ENCODE results near the gene CD28.

CD28 gene

DNA sequence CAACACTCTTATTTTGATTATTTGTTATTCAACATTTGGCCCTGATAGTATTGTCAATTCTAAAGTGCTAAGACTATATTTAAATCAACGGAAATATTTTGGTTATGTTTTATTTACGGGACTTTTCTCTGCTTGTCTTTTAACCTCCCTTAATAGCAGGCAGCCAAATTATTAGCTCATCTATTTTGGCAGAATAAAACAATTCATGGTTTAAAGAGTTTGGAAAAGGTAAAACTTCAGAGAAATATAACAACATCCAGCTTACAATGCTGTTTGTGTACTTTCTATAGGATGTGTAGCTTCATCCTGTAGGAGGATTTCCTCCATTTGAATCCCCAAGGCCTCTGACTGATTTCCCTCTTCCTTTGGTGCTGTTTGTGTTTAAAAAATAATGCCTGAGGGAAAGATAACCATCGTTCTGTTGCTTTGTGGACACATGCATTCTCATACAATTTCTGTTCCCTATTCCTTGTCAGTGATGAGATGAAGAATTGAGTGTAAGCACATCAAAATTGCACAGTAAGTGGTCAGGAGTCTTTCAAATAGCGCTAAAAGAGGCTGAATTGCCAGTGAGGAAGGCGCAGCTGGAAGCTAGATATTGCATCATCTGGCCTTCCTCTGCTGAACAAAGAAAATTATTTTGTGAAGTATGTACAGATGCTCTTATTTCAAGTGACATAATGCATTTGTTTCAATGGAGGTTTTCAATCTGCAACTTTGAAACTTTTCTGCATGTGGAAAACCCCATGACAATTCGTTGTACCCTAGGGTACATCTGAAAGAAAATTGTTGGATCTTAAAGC lies 80.3 kb downstream of the CD28 start:
- DNase-seq, result no peak

DNA sequence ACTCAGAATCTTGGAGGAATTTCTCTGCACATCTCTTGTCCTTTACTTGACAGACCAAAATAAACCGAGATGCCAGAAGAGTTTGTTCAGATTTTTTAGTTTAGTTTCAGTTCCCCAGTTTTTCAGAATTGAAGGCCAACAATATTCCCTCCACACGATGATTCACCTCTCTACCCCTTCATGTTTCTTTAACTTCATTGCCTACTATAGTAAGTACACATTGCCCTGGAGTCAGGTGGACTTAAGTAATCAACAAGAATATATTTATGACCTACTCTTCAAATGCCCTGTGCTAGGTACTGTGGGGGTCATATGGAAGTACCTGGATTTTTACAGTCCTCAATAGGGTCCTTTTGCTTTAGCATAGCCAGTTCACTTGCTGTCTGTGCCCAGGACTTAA lies 81.5 kb downstream of the CD28 start:
- no peak for DNase-seq
